Loucy (cell line): ENCODE data around the gene MYH8.

ENCODE experiments used
- H2AFZ ChIP-seq: fragments of 200-600 bp; sonication (generic); 2 replicates; pipeline ENCODE4 v1.6.0; 2016; ENCODE audit warnings: antibody characterized with exemption, mild to moderate bottlenecking, low read length, moderate library complexity
- H3F3A ChIP-seq: fragments of 200-600 bp; 2 replicates; pipeline ENCODE4 v1.6.0; 2016; ENCODE audit warnings: antibody characterized with exemption, low read depth, mild to moderate bottlenecking
- H3K27me3 ChIP-seq: fragments of 200-600 bp; sonication (generic); 2 replicates; pipeline ENCODE4 v1.6.1; 2014; ENCODE audit warnings: low read length, mild to moderate bottlenecking; ENCODE audit not compliant: insufficient read depth, poor library complexity, severe bottlenecking
- H3K36me3 ChIP-seq: fragments of 200-600 bp; sonication (generic); 2 replicates; pipeline ENCODE4 v1.6.1; 2016; ENCODE audit warnings: low read length; ENCODE audit not compliant: insufficient read depth
- H3K4me1 ChIP-seq: fragments of 200-600 bp; sonication (generic); 2 replicates; pipeline ENCODE4 v1.5.1; 2014; ENCODE audit warnings: low read length, mild to moderate bottlenecking; ENCODE audit not compliant: insufficient read depth, poor library complexity, severe bottlenecking
- H3K4me2 ChIP-seq: fragments of 200-600 bp; sonication (generic); 2 replicates; pipeline ENCODE4 v1.6.0; 2014; ENCODE audit warnings: antibody characterized with exemption, low read length, low read depth, mild to moderate bottlenecking; ENCODE audit not compliant: poor library complexity, severe bottlenecking
- H3K4me3 ChIP-seq: fragments of 200-600 bp; sonication (generic); 2 replicates; pipeline ENCODE4 v1.5.1; 2014; ENCODE audit warnings: low read length, mild to moderate bottlenecking, mixed read lengths; ENCODE audit not compliant: poor library complexity, severe bottlenecking
- H3K79me2 ChIP-seq: fragments of 200-600 bp; sonication (generic); 2 replicates; pipeline ENCODE4 v1.6.1; 2014; ENCODE audit warnings: low read length; ENCODE audit not compliant: insufficient read depth
- H3K9ac ChIP-seq: fragments of 200-600 bp; sonication (generic); 2 replicates; pipeline ENCODE4 v1.6.0; 2014; ENCODE audit warnings: mild to moderate bottlenecking, low read depth, low read length, moderate library complexity; ENCODE audit not compliant: poor library complexity, severe bottlenecking
- H3K9me2 ChIP-seq: fragments of 200-600 bp; sonication (generic); replicated peaks from 2 replicates; pipeline ENCODE4 v1.6.1; 2016; ENCODE audit warnings: low read depth, low read length, mixed read lengths
- H3K9me3 ChIP-seq: fragments of 200-600 bp; sonication (generic); 2 replicates; pipeline ENCODE4 v1.6.1; 2014; ENCODE audit warnings: mild to moderate bottlenecking, antibody characterized with exemption, low read length, low read depth; ENCODE audit not compliant: insufficient read depth
- H4K20me1 ChIP-seq: fragments of 200-600 bp; sonication (generic); 2 replicates; pipeline ENCODE4 v1.6.0; 2014; ENCODE audit warnings: antibody characterized with exemption, low read length, mild to moderate bottlenecking; ENCODE audit not compliant: insufficient read depth, poor library complexity, severe bottlenecking
- CTCF ChIP-seq: fragments of 200-600 bp; sonication (generic); conservative IDR thresholded peaks from 2 replicates; pipeline ENCODE4 v1.5.1; 2014; ENCODE audit warnings: mild to moderate bottlenecking, antibody characterized with exemption, low read length
- EZH2phosphoT487 ChIP-seq: fragments of 200-600 bp; IDR thresholded peaks from 2 replicates; pipeline ENCODE4 v1.6.1; 2018; ENCODE audit warnings: antibody characterized with exemption, mild to moderate bottlenecking, moderate library complexity, borderline replicate concordance

Gene MYH8

DNA sequence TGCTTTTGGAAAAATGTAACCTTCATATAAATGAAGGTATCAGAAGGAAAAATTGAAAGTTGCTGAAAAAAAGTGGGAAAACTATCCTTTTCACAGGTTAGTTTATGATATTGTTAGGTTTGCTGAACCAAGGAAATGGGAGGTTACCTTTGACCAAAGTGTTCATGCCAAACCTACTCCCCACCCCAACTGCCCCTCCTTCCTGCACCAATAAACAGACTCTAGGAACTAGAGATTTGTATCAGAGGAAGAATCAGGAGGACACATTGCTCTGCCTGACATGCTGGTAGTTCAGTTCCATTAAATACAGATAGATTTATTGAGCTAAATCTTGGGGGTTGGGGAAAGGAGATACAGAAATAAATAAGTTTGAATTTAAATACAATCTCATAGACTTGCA, 18.2 kb downstream of the MYH8 start:
- Histone ChIP-seq H4K20me1 (no peaks in the 10 kb centered on the region), H3K79me2 (no peaks in the 10 kb centered on the region), H3K4me2 (no peak overlapping the region), H3F3A (no peaks in the 10 kb centered on the region), H2AFZ (no peak overlapping the region), H3K4me3 (no peak overlapping the region), H3K27me3 (no peaks in the 10 kb centered on the region), H3K9me2 (no peaks in the 10 kb centered on the region), H3K9me3 (no peaks in the 10 kb centered on the region), H3K9ac (no peak overlapping the region), H3K4me1 (no peaks in the 10 kb centered on the region), H3K36me3 (no peaks in the 10 kb centered on the region)
- no peak for TF ChIP-seq EZH2phosphoT487
- TF ChIP-seq CTCF, result no peak

DNA sequence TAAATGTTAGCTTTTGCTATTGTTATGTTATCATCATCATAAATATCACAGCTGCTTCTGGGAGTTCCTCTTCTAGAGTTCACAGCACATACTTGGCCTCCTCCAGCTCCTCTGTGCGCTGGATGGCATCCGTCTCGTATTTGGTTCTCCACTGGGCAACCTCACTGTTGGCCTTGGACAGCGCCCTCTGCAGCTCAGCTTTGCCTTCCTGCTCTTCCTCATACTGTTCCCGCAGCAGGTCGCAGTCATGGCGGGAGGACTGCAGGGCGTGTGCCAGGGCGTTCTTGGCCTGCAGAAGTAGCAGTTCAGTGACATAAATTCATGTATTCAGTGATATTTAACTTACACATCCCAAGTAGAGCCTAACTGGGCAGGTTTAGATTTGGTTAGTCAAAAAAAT, 23.4 kb downstream of the MYH8 start:
- Histone ChIP-seq H3K79me2 (no peaks in the 10 kb centered on the region), H3F3A (no peaks in the 10 kb centered on the region), H4K20me1 (no peaks in the 10 kb centered on the region), H3K4me2 (no peak overlapping the region), H3K4me1 (no peaks in the 10 kb centered on the region), H3K9ac (no peak overlapping the region), H3K9me2 (no peaks in the 10 kb centered on the region), H3K27me3 (no peaks in the 10 kb centered on the region), H2AFZ (no peak overlapping the region), H3K36me3 (no peaks in the 10 kb centered on the region), H3K9me3 (no peaks in the 10 kb centered on the region), H3K4me3 (no peak overlapping the region)
- peak; percentile 37; the same call in 1 of the 2 replicates for TF ChIP-seq CTCF
- no peak for TF ChIP-seq EZH2phosphoT487

DNA sequence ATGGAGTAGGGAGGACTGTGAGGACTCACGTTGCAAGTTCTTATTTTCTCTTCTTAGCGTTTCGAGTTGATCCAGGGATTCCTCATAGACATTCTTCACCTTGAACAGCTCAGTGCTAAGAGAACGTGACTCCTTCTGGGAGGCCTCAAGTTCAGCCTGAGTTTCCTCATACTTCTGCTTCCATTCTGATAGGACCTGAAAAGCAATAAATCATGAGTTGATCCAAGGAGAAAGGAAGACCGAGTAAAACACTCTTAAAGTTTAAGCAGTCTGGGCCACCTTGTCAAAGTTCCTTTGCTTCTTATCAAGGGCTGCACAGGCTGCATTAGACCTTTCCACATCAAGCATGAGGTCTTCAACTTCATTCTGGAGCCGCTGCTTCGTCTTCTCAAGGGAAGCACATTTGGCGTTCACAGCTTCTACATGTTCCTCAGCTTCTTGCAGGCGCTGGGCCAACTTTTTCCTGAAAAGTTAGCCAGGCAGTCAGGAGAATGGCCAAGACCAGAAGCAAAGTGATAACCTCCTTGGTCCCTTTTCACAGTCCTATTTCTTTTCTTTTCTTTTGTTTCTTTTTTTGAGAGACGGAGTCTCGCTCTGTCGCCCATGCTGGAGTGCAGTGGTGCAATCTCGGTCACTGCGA, 25.1 kb downstream of the MYH8 start:
- TF ChIP-seq EZH2phosphoT487 (no peak), CTCF (no peak)
- Histone ChIP-seq H2AFZ (no peak overlapping the region), H4K20me1 (no peaks in the 10 kb centered on the region), H3K9ac (no peak overlapping the region), H3F3A (no peaks in the 10 kb centered on the region), H3K9me3 (no peaks in the 10 kb centered on the region), H3K4me2 (no peak overlapping the region), H3K27me3 (no peaks in the 10 kb centered on the region), H3K79me2 (no peaks in the 10 kb centered on the region), H3K4me1 (no peaks in the 10 kb centered on the region), H3K4me3 (no peak overlapping the region), H3K36me3 (no peaks in the 10 kb centered on the region), H3K9me2 (no peaks in the 10 kb centered on the region)
